Right lobe of liver (tissue), 6 donors: ENCODE measurements around the gene RFFL. TPM values are rescaled to one million over a fixed set of nuclear protein-coding genes. Genes with fewer than 3 reads are reported as not detected.
A peak's percentile ranks its signal among the peaks of the same experiment; 100 is the strongest.
"Not testable (repeated sequence)": the region's sequence is repeated elsewhere in the genome, so short reads cannot be mapped to it uniquely, and the experiment has no call there.

ENCODE experiments used
- ATAC-seq, 4 donors: fragments of 200-7000 bp; cut with Tn5 transposase; one replicate each; pipeline ENCODE4 v1.9.1; 2020; ENCODE audit warnings: mild to moderate bottlenecking in 4 of 4, moderate library complexity in 4 of 4
- DNase-seq, 3 donors: peaks; one replicate each; pipeline ENCODE4 v3.0.0-alpha.2; 2020
- H3K27ac ChIP-seq, 3 donors: fragments of 200-600 bp; one replicate each; pipeline ENCODE4 v1.8.0; 2022
- H3K27me3 ChIP-seq, 2 donors: fragments of 200-600 bp; one replicate each; pipeline ENCODE4 v1.8.0; 2022
- H3K36me3 ChIP-seq, 4 donors: fragments of 200-600 bp; sonication (generic) in 1 of 4; one replicate each; pipeline versions ENCODE4 v1.5.1 to v1.8.0; 2017 to 2022; ENCODE audit warnings: control low read depth in 1 of 4
- H3K4me1 ChIP-seq, 4 donors: fragments of 200-600 bp; sonication (generic) in 1 of 4; one replicate each; pipeline versions ENCODE4 v1.5.1 to v1.8.0; 2017 to 2022; ENCODE audit warnings: control low read depth in 1 of 4
- H3K4me3 ChIP-seq, 3 donors: fragments of 200-600 bp; one replicate each; pipeline ENCODE4 v1.8.0; 2022
- H3K9me3 ChIP-seq, 4 donors: fragments of 200-600 bp; sonication (generic) in 1 of 4; one replicate each; pipeline versions ENCODE4 v1.5.1 to v1.8.0; 2017 to 2022; ENCODE audit warnings: control low read depth in 1 of 4
- POLR2A ChIP-seq: fragments of 450-650 bp; IDR thresholded peaks from one replicate; pipeline ENCODE4 v1.6.1; 2017; ENCODE audit warnings: antibody characterized with exemption, mild to moderate bottlenecking
- WGBS: methylation state at CpG from one replicate; pipeline ENCODE4 v1.1.6; 2018; ENCODE audit warnings: low coverage, low lambda C conversion rate; ENCODE audit not compliant: insufficient coverage; ENCODE audit errors: missing lambda C conversion rate; 5-methylcytosine and 5-hydroxymethylcytosine counted together
- intact Hi-C, 2 donors: fragments of 100-400 bp; cut with DNase I; formaldehyde crosslinking; loops; one replicate each; pipeline versions ENCODE4 v1.11.2 to v1.14.1; 2022
- total RNA-seq, 6 experiments: library from RNA; depleted of rRNA in 2 of 6; stranded (reverse); fragments of >200 nt in 2 of 6; fragmentation: NEBNext Ultra II Directional in 3 of 6; extraction: Animal tissue kit (Norgen Biotek cat#: 25700) in 3 of 6; gene quantifications; one replicate each; pipeline versions ENCODE4 v1.1.0 to v1.2.4, GENCODE V29; 2016 to 2023
- TF ChIP-seq, protein P1 (sequence below), 4 donors: fragments of 200-600 bp in 3 of 4; fragments of 450-650 bp in 1 of 4; IDR thresholded peaks; one replicate each; pipeline versions ENCODE4 v1.5.1 to v1.8.0; 2016 to 2022; ENCODE audit warnings: antibody characterized with exemption in 4 of 4, mild to moderate bottlenecking in 2 of 4
- donor health status: DM: no; HTN: yes; CAD: no.
- donor health status: DM: no; HTN: no; CAD: no.
- donor health status: DM: no; HTN: no; CAD: no.
- donor health status: DM: no; HTN: yes; CAD: no.
- donor health status: DM: no; HTN: yes; CAD: no.

Gene RFFL
- total RNA-seq, 6 experiments from 2014 or later, result 29.0 to 39.0 (median 34.1) TPM

GRCh38 chr17:35002876-35003551 lies 60.5 kb downstream of the RFFL start:
- ATAC-seq (peak in 1 of 4 donors; percentile 29), DNase-seq (no peak)
- TF ChIP-seq, protein P1, sequence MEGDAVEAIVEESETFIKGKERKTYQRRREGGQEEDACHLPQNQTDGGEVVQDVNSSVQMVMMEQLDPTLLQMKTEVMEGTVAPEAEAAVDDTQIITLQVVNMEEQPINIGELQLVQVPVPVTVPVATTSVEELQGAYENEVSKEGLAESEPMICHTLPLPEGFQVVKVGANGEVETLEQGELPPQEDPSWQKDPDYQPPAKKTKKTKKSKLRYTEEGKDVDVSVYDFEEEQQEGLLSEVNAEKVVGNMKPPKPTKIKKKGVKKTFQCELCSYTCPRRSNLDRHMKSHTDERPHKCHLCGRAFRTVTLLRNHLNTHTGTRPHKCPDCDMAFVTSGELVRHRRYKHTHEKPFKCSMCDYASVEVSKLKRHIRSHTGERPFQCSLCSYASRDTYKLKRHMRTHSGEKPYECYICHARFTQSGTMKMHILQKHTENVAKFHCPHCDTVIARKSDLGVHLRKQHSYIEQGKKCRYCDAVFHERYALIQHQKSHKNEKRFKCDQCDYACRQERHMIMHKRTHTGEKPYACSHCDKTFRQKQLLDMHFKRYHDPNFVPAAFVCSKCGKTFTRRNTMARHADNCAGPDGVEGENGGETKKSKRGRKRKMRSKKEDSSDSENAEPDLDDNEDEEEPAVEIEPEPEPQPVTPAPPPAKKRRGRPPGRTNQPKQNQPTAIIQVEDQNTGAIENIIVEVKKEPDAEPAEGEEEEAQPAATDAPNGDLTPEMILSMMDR (IDR thresholded peaks at IDR 0.05), result no peak
- TF ChIP-seq POLR2A, result no peak
- Histone ChIP-seq H3K4me1 (no peaks in the 10 kb centered on the region), H3K36me3 (peaks cover 0 to 4% (median 0%) of the 10 kb centered on the region in 4 donors), H3K9me3 (no peaks in the 10 kb centered on the region), H3K27me3 (no peaks in the 10 kb centered on the region), H3K27ac (no peak overlapping the region), H3K4me3 (no peak overlapping the region)
- WGBS, result 29% methylated on average over 3 of the region's 15 CpGs
- intact Hi-C loops, result no loop called here

DNA sequence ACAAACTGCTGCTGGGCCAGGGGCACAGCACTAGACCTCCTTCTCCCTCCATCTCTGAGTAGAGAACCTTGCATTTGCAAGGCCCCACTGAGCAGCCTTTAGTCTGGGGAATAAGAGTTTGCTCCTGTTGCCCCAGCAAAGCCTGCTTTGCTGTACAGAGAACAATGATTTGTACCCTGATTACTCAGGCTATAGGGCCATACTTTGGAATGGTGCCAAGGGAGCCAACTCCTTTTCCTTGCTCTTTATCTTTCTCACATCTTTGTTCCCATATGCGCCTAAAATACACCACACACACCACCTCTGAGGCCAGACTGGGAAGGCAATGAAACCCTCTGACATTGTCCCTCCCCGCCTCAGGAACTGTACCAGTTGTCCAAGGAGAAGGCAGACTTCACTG lies 62.0 kb downstream of the RFFL start:
- Histone ChIP-seq H3K9me3 (no peaks in the 10 kb centered on the region), H3K4me1 (no peaks in the 10 kb centered on the region), H3K4me3 (no peak overlapping the region), H3K27ac (no peak overlapping the region), H3K27me3 (no peaks in the 10 kb centered on the region), H3K36me3 (peaks cover 0 to under 1% (median 0%) of the 10 kb centered on the region in 4 donors)
- ATAC-seq (no peak), DNase-seq (no peak)
- intact Hi-C loops, result no loop called here
- WGBS, result 93% methylated on average over 2 of the region's 2 CpGs
- TF ChIP-seq, protein P1 (IDR thresholded peaks at IDR 0.05), result no peak
- no peak for TF ChIP-seq POLR2A

GRCh38 chr17:35000965-35001364 lies 62.5 kb downstream of the RFFL start:
- H3K4me1 ChIP-seq, intact Hi-C loops: not testable (repeated sequence)

GRCh38 chr17:34999456-34999855 lies 64.1 kb downstream of the RFFL start:
- DNase-seq (no peak), ATAC-seq (no peak)
- Histone ChIP-seq H3K27me3 (no peaks in the 10 kb centered on the region), H3K9me3 (no peaks in the 10 kb centered on the region), H3K4me1 (no peaks in the 10 kb centered on the region), H3K36me3 (peaks cover 0 to 11% (median 3%) of the 10 kb centered on the region in 4 donors), H3K27ac (no peak overlapping the region), H3K4me3 (no peak overlapping the region)
- intact Hi-C loops, result loop anchor here (10.0 kb wide), 2 partner anchors 95 to 115 kb away; partner anchors contain the start of gene RAD51D (in 1 of the 2)
- no peak for TF ChIP-seq POLR2A
- TF ChIP-seq, protein P1 (IDR thresholded peaks at IDR 0.05), result no peak
- no CpG with 5 or more reads among the region's 2 CpGs for WGBS

More at GRCh38 chr17:35000965-35001364, 62.5 kb downstream of the RFFL start:
- 87% methylated on average over 5 of the region's 14 CpGs for WGBS
- not testable (repeated sequence) for H3K27me3 ChIP-seq, H3K4me3 ChIP-seq, ATAC-seq, H3K9me3 ChIP-seq, DNase-seq, H3K27ac ChIP-seq, H3K36me3 ChIP-seq

DNA sequence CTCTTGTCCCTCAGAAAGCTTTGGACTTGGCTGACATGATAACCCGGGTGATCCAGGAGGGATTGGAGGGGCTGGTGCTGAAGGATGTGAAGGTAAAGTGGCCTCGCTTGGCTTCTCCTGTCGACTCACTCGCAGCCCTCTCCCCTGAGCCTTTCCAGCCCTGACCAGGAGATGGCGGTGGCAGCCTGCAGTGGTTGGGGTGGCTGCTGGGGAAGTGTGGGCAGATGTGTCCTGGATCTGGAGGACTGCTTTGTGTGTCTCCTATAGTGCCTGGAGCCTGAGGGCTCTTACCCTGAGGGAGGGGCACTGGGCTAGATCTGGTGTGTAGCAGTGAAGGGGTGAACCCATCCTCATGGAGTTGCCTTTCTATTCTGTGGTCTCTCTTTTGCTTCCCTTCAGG lies 65.3 kb downstream of the RFFL start:
- no peaks in the 10 kb centered on the region for H3K4me1 ChIP-seq
- peaks cover 0 to 22% (median 3%) of the 10 kb centered on the region in 4 donors for H3K36me3 ChIP-seq
- intact Hi-C loops, result loop anchor here (10.0 kb wide), 2 partner anchors 97 to 117 kb away; partner anchors contain the start of gene RAD51D (in 1 of the 2)
- no peaks in the 10 kb centered on the region for H3K27me3 ChIP-seq
- ATAC-seq (peak; percentile 93 to 97 (median 94)), DNase-seq (peak; percentile 76 to 83 (median 78))
- no peaks in the 10 kb centered on the region for H3K9me3 ChIP-seq
- H3K4me3 ChIP-seq, result no peak overlapping the region
- TF ChIP-seq POLR2A, result no peak
- TF ChIP-seq, protein P1 (IDR thresholded peaks at IDR 0.05), result peak; percentile 81 to 90 (median 86)
- no peak overlapping the region for H3K27ac ChIP-seq
- WGBS, result 34% methylated on average over 3 of the region's 5 CpGs
